ENCODE data around the gene PPP2R5E.

DNA sequence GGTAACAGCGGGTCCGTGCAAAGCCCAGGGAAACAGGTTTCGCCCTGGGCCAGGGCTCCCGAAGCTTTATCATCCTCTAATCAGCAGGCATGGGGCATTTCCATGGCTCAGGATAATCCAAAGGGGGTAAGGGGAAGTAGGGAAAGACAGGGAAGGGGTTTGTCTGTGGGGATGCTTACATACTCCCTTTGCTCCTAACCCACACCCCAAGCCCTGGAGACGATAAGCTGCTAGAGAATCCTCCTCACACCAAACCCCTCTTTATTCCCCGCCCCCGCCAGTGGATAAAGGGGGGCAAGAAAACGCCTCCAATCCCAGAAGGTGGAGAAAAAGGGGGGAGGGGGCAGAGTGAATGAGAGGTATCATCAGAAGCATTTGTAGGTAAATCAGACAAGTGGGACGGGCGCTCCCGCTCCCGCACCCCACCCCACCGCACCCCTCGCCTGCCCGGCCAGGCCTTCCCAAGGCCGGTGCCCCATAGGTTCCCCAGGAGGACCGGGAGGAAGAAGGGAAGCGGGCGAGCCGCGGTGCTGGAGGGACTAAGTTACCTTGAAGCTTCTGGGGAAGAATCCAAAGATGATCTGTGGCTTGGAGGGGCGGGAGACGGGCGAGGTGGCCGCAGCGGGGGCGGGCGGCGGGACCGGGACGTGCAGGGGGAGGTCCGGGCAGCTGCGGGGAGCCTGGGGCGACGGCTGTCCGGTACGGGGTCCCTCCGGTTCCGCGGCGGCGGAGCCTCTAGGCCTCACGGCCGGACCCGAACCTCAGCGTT, 762 bp downstream of the PPP2R5E start:
- TF ChIP-seq, protein P1, sequence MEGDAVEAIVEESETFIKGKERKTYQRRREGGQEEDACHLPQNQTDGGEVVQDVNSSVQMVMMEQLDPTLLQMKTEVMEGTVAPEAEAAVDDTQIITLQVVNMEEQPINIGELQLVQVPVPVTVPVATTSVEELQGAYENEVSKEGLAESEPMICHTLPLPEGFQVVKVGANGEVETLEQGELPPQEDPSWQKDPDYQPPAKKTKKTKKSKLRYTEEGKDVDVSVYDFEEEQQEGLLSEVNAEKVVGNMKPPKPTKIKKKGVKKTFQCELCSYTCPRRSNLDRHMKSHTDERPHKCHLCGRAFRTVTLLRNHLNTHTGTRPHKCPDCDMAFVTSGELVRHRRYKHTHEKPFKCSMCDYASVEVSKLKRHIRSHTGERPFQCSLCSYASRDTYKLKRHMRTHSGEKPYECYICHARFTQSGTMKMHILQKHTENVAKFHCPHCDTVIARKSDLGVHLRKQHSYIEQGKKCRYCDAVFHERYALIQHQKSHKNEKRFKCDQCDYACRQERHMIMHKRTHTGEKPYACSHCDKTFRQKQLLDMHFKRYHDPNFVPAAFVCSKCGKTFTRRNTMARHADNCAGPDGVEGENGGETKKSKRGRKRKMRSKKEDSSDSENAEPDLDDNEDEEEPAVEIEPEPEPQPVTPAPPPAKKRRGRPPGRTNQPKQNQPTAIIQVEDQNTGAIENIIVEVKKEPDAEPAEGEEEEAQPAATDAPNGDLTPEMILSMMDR (IDR thresholded peaks at IDR 0.05) = no peak
- TF ChIP-seq POLR2A (IDR thresholded peaks at IDR 0.05) = no peak
- TF ChIP-seq EP300 (IDR thresholded peaks at IDR 0.05) = no peak
